AG09319 (cell line): ENCODE measurements around the gene ZNF613.

Source experiments
- DNase-seq: peaks from one replicate; pipeline ENCODE4 v3.0.0-alpha.2; 2010; ENCODE audit warnings: low read depth; ENCODE audit errors: extremely low read depth
- TF ChIP-seq, protein P1 (sequence below): IDR thresholded peaks from 2 replicates; pipeline ENCODE4 v1.5.1; 2011; ENCODE audit warnings: low read depth, mild to moderate bottlenecking, inconsistent platforms, low read length, moderate library complexity

Gene ZNF613

DNA sequence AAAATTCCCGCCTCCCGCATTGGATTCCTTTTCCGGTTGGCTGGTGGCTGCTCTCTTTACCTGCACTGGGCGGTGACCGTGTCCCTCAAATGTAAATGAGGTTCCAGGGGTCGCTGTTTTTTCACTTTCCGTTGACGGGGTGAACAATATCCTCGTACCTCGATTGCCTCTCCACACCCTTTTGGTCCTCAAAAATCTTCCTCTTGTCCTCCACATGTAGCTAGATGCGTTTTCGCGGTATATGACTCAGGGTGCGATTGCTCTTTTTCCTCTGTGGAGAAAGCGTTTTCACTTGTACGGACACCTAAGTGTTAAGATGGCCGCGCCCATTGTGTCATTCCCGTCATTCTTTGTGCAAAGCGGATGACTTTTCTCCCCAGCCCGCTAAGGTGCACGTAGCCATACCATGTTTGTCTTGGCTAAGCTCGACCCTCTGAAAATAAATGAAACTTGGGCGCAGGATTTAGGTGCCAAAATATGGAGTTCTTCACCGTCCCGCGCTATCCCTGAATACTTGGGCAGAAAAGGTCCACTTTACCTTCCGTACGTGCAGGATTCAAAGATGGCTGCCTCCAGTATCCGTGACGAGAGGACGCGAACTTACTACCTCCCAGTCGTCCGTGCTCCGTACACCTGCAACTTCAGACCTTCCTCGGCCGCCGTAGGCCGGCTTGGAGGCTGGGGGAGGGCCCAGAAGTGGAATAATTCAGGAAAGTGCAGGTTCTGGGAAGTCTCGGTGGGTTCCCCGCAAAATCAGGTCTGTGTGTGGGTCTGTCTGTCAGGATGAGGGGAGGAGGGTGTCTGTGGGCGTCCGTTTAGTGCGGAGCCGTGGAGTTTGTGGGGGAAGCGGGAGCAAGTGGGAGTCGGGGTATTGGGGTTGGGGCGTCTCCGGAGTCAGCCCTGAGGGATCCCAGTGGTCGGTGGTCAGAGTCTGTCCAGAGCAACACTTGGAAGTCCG is at the start of gene ZNF613:
TSS of gene ZNF613 (plus strand) at position 689 of the 958 bp plus-strand sequence. CDS start 8,749 bp downstream, outside the sequence.
- DNase-seq: peak; percentile 67
- TF ChIP-seq, protein P1, sequence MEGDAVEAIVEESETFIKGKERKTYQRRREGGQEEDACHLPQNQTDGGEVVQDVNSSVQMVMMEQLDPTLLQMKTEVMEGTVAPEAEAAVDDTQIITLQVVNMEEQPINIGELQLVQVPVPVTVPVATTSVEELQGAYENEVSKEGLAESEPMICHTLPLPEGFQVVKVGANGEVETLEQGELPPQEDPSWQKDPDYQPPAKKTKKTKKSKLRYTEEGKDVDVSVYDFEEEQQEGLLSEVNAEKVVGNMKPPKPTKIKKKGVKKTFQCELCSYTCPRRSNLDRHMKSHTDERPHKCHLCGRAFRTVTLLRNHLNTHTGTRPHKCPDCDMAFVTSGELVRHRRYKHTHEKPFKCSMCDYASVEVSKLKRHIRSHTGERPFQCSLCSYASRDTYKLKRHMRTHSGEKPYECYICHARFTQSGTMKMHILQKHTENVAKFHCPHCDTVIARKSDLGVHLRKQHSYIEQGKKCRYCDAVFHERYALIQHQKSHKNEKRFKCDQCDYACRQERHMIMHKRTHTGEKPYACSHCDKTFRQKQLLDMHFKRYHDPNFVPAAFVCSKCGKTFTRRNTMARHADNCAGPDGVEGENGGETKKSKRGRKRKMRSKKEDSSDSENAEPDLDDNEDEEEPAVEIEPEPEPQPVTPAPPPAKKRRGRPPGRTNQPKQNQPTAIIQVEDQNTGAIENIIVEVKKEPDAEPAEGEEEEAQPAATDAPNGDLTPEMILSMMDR: peak; percentile 23

DNA sequence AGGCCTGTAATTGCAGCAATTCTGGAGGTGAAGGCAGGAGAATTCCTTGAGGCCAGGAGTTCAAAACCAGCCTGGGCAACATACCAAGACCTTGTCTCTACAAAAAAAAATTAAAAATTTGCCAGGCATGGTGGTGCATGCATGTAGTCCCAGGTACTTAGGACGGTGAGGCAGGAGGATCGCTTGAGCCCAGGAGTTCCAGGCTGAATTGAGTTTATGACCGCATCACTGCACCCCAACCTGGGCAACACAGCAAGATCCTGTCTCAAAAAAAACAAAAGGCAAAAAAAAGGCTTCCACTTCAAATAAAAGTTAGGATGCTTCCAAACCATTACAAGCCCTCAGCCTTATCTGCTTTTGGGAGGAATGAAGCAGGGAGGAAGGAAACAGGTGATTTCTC is 44.8 kb upstream of the ZNF613 start:
- no peak for DNase-seq
- TF ChIP-seq, protein P1: no peak

DNA sequence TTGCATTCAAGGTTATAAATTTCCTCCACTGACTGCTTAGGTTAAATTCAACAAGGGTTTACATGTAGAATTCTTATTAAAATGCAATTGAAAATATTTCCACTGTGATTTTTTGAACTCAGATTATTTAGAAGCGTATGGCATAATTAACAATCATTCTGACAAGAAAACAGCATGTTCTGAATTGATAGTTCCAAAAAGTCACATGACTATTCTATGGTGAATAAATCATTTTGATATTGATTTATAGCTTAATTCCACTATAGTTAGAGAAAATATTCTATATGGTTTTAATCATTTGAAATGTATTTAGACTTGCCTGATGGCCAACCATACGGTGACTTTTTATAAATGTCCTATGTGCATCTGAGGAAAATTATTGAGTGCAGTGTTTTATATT is 42.6 kb upstream of the ZNF613 start:
- no peak for DNase-seq
- TF ChIP-seq, protein P1: no peak

DNA sequence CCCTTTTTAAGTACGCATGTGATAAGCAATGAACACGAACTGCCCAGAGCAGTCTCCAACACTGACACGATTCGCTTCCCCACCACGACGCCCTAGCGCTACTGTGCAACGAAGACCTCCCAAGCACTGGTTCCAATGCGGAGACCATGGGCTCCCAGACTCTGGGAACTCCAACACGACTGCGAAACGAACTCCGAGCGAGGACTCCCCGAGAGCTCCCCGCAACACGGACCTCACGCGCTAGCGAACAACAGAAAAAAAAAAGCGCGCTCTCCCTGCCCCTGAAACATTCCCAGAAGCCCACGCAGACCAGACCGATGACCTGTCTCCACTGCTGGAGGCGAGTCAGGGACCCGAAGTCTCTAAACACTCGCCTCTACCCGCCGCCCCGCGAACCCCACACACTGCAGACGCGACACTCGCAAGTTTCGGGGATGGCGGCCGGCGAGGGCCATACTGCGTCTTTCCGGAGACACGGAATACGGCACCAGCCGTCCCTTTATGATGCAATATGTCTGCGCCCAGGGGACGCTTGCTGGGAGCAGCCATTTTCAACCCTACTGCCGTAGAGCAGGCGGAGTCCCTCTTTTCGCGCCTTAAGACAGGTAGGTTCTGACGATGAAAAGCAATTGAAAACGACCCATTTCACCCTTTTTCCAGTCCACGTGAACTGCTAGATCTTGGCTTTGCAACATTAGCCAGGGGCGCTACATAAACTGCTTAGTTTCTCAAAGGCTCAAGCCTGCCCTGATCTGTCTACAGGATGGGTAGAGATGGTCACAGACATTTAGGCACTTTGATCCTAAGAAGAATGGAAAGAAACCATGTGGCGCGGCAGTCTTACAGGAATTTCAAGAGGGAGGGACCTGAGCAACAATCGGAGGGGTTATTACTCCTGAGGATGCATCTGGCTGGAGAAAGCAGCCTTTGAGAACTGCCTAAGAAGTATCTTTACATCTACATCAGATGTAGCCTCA is 39.5 kb upstream of the ZNF613 start, which contains the start of gene ZNF577:
TSS of gene ZNF577 (minus strand) at position 430 of the 977 bp plus-strand sequence. CDS start 7,569 bp downstream, outside the sequence.
- TF ChIP-seq, protein P1: no peak
- DNase-seq: peak; percentile 74

DNA sequence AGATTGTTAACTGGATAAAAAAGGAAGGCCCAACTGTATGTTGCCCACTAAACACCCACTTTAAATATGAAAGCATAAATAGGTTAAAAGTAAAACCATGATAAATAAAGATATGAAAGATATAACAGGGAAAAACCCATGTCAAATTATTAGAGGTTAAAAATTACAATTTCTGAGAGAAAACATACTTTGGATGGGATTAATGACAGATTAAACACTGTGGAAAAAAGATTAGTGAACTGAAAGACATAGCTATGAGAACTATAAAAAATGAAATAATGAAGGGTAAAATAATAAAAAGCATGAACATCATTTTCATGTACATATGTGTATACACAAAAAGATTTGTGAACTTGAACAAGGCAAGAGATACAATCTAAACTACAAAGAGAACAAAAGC is 37.3 kb upstream of the ZNF613 start:
- no peak for DNase-seq
- TF ChIP-seq, protein P1: no peak

DNA sequence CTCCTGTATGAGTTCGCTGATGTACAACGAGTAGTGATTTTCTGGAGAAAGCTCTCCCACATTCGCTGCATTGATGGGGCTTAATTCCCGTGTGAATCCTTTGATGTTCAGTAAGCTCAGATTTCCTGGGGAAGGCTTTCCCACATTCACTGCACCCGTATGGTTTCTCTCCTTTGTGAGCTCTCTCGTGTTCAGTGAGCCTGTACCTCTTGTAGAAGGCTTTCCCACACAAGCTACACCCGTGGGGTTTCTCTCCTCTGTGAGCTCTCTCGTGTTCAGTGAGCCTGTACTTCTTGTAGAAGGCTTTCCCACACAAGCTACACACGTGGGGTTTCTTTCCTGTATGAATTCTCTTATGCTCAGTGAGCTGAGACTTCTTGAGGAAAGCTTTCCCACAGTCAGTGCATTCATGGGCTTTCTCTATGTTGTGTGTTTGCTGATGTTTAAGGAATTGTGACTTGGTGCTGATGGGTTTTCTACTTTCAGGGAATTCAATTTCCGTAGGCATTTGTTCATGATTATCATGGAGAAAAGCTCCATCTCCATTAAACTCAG is 36.0 kb upstream of the ZNF613 start:
- DNase-seq: no peak
- TF ChIP-seq, protein P1: no peak
